Muscle layer of duodenum (tissue), 2 donors: ENCODE measurements around the gene SETD1B.
"Not testable (repeated sequence)": the region's sequence is repeated elsewhere in the genome, so short reads cannot be mapped to it uniquely, and the experiment has no call there.

ENCODE experiments used
- H3K27ac ChIP-seq: one replicate; pipeline ENCODE4 v1.7.0; 2013; ENCODE audit warnings: mild to moderate bottlenecking, low read length
- H3K27me3 ChIP-seq: one replicate; pipeline ENCODE4 v1.7.0; 2013; ENCODE audit warnings: low read depth, mild to moderate bottlenecking, control low read depth, low read length
- H3K36me3 ChIP-seq, 2 donors: one replicate each; pipeline ENCODE4 v1.7.0; 2013; ENCODE audit warnings: low read length in 2 of 2, control low read depth in 1 of 2, mild to moderate bottlenecking in 1 of 2; ENCODE audit not compliant: insufficient read depth in 2 of 2, control insufficient read depth in 1 of 2
- H3K4me1 ChIP-seq, 2 donors: one replicate each; pipeline ENCODE4 v1.7.0; 2013; ENCODE audit warnings: low read length in 2 of 2, mild to moderate bottlenecking in 2 of 2, control low read depth in 1 of 2, moderate library complexity in 1 of 2; ENCODE audit not compliant: insufficient read depth in 2 of 2, control insufficient read depth in 1 of 2
- H3K4me3 ChIP-seq, 2 donors: one replicate each; pipeline ENCODE4 v1.7.0; 2013; ENCODE audit warnings: low read length in 2 of 2, low read depth in 1 of 2, mild to moderate bottlenecking in 1 of 2
- H3K9me3 ChIP-seq, 2 donors: one replicate each; pipeline ENCODE4 v1.7.0; 2013; ENCODE audit warnings: low read length in 2 of 2, control low read depth in 1 of 2, mild to moderate bottlenecking in 1 of 2; ENCODE audit not compliant: control insufficient read depth in 1 of 2
- donor health status: healthy.

SETD1B gene

DNA sequence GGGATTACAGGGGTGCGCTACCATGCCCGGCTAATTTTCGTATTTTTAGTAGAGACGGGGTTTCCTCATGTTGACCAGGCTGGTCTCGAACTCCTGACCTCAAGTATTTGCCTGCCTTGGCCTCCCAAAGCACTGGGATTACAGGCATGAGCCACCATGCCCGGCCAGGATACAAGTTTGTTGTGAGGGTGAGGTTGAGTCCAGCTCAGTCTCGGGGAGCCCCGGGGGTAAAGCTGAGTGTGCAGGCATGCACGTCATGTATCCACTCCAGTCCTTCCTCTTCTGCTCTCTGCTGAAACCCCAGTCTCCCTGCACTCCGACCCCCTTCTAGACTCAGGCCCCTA is 54.5 kb downstream of the SETD1B start:
- Histone ChIP-seq H3K27me3 (no peaks in the 10 kb centered on the region), H3K9me3 (no peaks in the 10 kb centered on the region), H3K27ac (peak overlapping the region; percentile 74), H3K4me3 (no peak overlapping the region), H3K4me1 (peaks cover 3 to 13% of the 10 kb centered on the region in 2 donors), H3K36me3 (no peaks in the 10 kb centered on the region)

DNA sequence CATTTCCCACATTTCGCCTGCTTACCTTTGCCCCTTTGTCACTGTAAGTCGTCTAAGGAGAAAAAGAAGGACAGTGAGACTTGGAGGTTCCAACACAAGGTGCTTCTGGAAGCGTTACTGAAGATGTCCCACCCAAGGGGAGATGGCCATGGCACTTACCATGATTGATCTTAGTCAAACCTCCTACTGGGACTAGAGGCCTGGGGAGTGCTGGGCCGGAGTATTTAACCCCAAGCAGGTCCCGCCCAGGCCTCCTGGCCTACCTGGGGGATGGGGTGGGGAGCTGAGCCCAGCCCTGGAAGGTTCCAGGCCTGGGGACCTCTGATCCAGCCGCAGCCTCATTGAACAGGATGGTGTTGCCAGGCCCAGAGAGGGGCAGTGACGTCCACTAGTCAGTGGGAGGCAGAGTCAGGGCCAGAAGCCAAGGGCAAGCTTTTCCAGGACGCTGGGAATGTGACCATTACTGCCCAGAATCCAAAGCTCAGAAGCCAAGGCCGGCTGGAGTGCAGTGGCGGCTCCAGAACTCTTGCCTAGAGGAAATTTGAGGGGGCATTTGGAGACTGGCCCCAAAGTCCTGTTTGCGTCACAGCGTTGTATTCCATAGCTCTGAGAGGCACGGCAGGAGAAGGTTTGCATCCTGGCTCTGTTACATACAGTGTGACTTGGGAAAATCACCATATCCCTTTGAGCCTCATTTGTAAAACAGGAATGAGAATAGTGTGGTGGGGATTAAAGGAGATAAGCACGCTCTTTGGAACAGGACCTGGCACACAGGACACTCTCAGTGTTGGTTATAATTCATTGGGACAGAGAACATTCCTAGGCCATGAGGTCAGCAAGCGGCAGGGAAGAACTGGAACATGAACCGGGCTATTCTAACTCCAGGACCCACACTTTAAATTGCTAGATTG is 55.1 kb downstream of the SETD1B start, which contains the start of gene HPD:
Gene HPD (minus strand): TSS at position 198 of the 911 bp plus-strand sequence. CDS start 36 bp downstream, at position 162.
- Histone ChIP-seq H3K4me3 (no peak within 1 kb of the TSS), H3K9me3 (no peaks in the 10 kb centered on the region), H3K36me3 (no peaks in the 10 kb centered on the region), H3K4me1 (peaks cover 3 to 13% of the 10 kb centered on the region in 2 donors), H3K27me3 (no peaks in the 10 kb centered on the region), H3K27ac (peak within 1 kb of the TSS; percentile 74)

DNA sequence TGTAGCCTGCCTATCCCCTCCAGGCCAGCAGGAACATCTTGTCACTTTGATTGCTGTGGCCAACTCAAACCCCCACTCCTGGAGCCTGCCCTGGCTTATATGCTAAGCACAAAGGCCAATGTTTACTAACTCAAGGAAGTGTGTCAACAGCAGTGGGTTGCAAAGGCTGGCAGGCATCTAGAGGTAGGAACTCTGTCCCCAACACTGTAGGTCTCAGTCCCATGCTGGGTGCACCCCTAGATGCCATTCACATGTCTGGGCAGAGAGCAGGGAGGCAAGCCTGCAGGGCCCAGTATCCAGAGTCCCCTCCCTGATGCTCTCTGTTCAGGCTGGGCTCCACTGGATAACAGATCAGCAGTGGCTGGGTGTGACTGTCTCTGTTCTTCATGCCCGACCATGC is 56.4 kb downstream of the SETD1B start:
- Histone ChIP-seq H3K9me3 (no peaks in the 10 kb centered on the region), H3K4me3 (no peak overlapping the region), H3K4me1 (peaks cover 3 to 13% of the 10 kb centered on the region in 2 donors), H3K27ac (no peak overlapping the region), H3K27me3 (no peaks in the 10 kb centered on the region), H3K36me3 (no peaks in the 10 kb centered on the region)

DNA sequence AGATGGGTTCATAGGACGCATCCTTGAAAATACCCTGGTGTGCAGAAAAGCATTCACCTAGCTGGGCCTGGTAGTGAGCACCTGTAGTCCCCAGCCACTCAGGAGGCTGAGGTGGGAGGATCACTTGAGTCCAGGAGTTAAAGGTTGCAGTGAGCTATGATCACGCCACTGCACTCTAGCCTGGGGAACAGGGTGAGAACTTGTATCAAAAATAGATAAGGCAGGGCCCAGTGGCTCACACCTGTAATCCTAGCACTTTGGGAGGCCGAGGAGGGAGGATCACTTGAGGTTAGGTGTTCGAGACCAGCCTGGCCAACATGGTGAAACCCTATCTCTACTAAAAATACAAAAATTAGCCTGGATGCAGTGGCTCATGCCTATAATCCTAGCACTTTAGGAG is 56.9 kb downstream of the SETD1B start:
- H3K27ac ChIP-seq, H3K4me3 ChIP-seq, H3K27me3 ChIP-seq, H3K9me3 ChIP-seq, H3K36me3 ChIP-seq: not testable (repeated sequence)
- peaks cover 3 to 13% of the 10 kb centered on the region in 2 donors for H3K4me1 ChIP-seq

DNA sequence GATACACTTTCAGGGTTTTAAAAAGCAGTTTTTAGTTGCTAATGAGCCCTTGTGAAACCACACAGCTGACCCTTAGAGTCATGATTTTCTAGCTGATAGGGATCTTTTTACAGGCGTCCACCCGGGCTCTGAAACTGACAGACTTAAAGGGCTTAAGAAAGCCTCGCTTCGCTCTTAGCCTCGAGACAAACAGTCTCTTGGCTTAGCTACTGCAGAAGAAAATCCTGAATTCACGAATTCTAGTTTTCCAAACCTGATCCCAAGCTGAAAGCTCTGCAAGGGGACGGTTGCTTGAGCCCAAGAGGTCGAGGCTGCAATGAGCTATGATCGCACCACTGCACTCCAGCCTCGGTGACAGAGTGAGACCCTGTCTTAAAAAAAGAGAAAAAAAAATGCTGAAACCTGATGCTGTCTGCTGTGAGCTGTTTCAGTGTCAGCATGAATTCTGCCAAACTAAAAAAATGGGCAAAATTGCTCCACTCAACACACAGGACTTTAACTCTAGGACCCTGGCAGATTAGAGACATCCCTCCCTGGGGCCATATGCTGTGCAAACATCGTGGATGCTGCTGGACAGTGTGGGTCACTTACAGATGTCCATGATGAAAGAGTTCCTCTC is 57.9 kb downstream of the SETD1B start:
- Histone ChIP-seq H3K36me3 (no peaks in the 10 kb centered on the region), H3K4me1 (peaks cover 3 to 13% of the 10 kb centered on the region in 2 donors), H3K4me3 (no peak overlapping the region), H3K27me3 (no peaks in the 10 kb centered on the region), H3K9me3 (no peaks in the 10 kb centered on the region), H3K27ac (no peak overlapping the region)

DNA sequence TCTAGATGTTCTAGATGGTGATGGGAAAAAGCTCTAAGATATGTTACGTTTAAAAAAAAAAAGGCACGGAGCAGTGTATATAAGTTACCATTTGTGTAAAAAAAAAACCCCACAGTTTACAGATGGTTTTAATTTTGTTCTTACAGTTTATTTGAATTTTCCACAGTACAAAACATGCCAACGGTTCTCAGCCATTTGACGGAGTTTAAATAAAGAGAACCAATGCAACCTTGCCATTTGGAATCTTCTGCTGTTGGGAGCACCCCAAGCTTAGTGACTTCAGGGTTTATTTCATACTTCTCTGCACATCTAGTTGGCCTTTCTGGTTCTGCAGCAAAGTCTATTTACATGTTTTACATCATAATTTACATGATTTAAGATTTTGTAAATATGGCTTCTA is 62.5 kb downstream of the SETD1B start:
- H3K27ac ChIP-seq: no peak overlapping the region

DNA sequence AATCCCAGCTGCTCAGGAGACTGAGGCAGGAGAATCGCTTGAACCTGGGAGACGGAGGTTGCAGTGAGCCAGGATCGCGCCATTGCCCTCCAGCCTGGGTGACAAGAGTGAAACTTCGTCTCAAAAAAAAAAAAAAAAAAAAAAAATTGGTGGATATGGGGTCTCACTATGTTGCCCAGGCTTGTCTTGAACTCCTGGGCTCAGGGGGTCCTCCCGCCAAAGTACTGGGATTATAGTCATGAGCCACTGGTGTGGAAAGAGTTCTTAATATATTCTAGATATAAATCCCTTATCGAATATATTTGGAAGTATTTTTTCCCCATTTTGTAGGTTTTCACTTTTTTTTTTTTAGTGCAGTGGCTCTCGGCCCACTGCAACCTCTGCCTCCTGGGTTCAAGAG is 65.4 kb downstream of the SETD1B start:
- not testable (repeated sequence) for H3K36me3 ChIP-seq, H3K9me3 ChIP-seq, H3K27me3 ChIP-seq, H3K4me3 ChIP-seq, H3K27ac ChIP-seq
- H3K4me1 ChIP-seq: peaks cover 0 to 11% of the 10 kb centered on the region in 2 donors

More for the DNA sequence above, 62.5 kb downstream of the SETD1B start:
- H3K4me3 ChIP-seq: no peak overlapping the region
- H3K27me3 ChIP-seq: no peaks in the 10 kb centered on the region
- H3K36me3 ChIP-seq: no peaks in the 10 kb centered on the region
- H3K9me3 ChIP-seq: no peaks in the 10 kb centered on the region
- H3K4me1 ChIP-seq: no peaks in the 10 kb centered on the region

DNA sequence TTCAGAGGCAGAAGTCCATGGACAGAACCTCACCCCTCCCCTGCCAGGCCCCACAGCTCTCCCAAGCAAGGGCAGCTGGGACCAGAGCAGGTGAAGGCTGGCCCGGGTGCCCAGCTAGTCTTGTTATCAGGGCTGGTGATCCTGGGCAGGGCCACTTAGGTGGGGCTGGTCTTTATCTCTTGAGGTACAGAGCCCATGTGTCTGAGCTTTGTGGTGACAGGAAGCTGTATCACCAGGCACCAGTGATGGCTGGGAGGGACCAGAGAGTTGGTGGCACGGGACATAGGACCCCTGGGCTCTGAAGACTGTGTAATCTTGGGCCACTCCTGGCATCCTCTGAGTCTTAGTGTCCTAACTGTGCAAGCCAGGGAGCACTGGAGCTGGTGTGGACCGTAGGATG is 67.7 kb downstream of the SETD1B start:
- H3K27ac ChIP-seq: no peak overlapping the region
- no peaks in the 10 kb centered on the region for H3K27me3 ChIP-seq
- H3K9me3 ChIP-seq: no peaks in the 10 kb centered on the region
- H3K4me3 ChIP-seq: no peak overlapping the region
- H3K36me3 ChIP-seq: no peaks in the 10 kb centered on the region
- H3K4me1 ChIP-seq: peaks cover 0 to 11% of the 10 kb centered on the region in 2 donors

DNA sequence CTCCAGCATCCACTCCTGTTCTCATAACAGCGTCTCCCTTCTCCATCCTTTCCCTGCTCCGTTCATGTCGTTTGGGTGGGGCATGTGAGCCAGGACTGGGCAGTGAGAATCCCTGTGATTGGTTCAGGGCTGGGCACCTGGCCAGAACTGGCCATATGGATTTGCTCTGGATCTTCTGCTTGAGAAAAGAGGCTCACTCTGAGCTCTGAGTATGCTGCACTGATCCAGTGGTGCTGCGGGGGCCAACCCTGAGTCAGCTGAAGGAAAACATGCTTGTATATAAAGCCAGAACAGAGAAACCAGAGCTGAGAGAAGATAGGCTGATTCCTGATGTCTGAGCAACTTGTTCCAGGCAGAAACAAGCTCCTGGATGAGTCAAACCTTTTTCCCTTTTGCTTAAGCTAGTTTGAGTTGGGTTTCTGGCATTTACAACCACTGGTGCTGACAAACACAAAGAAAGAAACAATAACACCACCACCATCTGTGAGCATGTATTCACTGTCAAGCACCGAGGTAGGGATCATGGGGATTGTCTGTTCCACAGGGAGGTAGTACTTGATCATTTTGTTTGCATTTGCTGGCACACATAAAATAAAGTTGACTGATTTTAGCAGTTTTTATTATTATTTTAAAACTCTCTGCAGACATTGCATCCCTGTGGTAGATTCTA is 68.9 kb downstream of the SETD1B start:
- H3K27ac ChIP-seq: peak overlapping the region; percentile 12

DNA sequence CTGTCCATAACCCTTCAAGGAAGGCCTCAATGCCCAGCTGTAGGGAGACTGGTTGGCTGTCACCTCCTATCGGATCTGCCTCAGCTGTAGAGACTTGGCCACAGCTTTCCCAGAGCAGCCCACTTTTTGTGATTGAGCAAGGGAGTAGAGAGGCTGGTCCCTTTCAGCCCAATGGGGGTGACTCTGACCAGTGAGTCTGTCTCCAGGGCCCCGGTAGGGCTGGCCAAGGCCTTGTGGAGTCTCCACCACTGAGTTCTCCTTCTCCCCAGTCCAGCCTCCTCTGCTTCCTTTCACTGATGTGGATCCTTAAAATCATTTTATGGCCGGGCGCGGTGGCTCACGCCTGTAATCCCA is 69.4 kb downstream of the SETD1B start:
- peak overlapping the region; percentile 12 for H3K27ac ChIP-seq
- no peaks in the 10 kb centered on the region for H3K36me3 ChIP-seq
- no peaks in the 10 kb centered on the region for H3K27me3 ChIP-seq
- H3K9me3 ChIP-seq: no peaks in the 10 kb centered on the region
- H3K4me3 ChIP-seq: no peak overlapping the region
- H3K4me1 ChIP-seq: peaks cover 0 to 11% of the 10 kb centered on the region in 2 donors

More for the DNA sequence above, 68.9 kb downstream of the SETD1B start:
- no peaks in the 10 kb centered on the region for H3K27me3 ChIP-seq
- peaks cover 0 to 11% of the 10 kb centered on the region in 2 donors for H3K4me1 ChIP-seq
- H3K4me3 ChIP-seq: no peak overlapping the region
- H3K9me3 ChIP-seq: no peaks in the 10 kb centered on the region
- no peaks in the 10 kb centered on the region for H3K36me3 ChIP-seq

DNA sequence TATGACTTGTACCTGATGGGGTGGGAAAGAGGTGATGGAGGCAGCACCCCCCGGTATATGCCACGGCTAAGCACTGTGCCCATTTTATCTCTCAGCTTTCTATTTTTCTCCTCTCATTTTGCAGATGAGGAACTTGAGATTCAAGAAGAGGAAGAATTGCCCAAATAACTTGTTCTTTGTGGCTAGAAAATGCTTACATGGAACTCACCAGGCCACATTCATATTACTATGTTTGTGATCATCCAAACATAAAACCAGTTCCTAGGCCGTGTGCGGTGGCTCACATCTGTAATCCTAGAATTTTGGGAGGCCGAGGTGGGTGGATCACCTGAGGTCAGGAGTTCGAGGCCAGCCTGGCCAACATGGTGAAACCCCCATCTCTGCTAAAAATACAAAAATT is 70.3 kb downstream of the SETD1B start:
- Histone ChIP-seq H3K27ac (no peak overlapping the region), H3K9me3 (no peaks in the 10 kb centered on the region), H3K27me3 (no peaks in the 10 kb centered on the region), H3K36me3 (no peaks in the 10 kb centered on the region), H3K4me3 (no peak overlapping the region), H3K4me1 (peaks cover 0 to 11% of the 10 kb centered on the region in 2 donors)
